Stimulated activated CD4-positive, alpha-beta T cell treated with anti-CD3 and anti-CD28 coated beads, TNF-alpha, amount 100 ng/mL, for 48 hours (primary cell): ENCODE measurements around the gene TBC1D3B.
"Not testable (repeated sequence)": the region's sequence is repeated elsewhere in the genome, so short reads cannot be mapped to it uniquely, and the experiment has no call there.

Source experiments
- DNase-seq, 3 donors: peaks; one replicate each; pipeline ENCODE4 v3.0.0-alpha.2; 2020; ENCODE audit warnings: low read depth in 3 of 3

Gene TBC1D3B

GRCh38 chr17:36181446-36182175, 5.2 kb upstream of the TBC1D3B start:
- not testable (repeated sequence) for DNase-seq

DNA sequence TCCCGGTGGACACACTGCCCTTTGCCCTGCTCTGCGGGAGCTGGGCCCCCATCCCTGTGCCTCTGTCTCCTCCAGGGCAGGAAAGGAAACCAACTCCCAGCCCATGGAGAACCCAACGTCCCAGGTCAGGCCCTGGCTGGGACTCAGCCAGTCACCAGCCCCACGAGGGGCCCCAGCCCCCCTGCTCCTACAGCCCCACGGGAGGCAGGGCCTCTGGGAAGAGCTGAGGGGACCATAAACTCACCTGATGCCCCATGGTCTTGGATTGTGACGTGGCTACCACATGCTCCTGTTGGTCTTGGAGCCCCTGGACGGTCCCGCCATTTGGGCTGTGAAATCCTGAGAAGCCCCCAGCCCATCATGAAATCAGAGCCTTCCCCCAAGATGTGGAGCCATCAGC, 7.6 kb downstream of the TBC1D3B start:
- not testable (repeated sequence) for DNase-seq

DNA sequence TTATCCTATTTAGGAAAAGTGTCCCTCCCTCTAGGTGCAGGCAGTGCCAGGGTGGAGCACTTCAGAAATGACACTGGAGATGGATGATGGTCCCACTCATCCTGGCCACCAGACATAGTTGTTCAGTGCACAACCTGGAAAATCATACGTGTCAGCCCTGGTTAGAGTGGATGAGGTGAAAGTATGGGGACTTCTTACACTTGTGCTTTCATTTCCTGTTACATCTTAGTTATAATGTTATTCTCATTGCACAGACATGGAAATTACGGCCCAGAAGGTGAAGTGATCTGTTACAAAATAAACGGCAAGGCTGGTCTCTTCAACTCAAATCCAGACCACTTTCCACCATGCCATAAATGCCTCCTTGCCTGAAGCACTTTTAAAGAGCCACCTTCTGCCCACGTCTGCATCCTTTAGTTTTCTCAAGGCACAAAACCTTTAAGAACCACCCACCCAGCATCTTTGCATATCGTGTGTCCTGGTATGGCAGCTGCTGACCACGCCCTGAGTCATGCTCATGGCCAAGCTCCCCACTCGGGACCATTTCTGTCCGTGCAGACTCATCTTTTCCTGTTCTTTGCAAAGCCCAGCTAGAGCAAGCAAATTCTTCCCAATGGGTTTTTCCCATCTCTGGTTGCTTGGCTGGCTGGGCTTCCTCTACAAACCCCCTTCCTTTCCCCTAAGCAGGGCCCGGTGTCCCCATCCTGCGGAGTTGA, 22.4 kb downstream of the TBC1D3B start:
- DNase-seq = no peak

DNA sequence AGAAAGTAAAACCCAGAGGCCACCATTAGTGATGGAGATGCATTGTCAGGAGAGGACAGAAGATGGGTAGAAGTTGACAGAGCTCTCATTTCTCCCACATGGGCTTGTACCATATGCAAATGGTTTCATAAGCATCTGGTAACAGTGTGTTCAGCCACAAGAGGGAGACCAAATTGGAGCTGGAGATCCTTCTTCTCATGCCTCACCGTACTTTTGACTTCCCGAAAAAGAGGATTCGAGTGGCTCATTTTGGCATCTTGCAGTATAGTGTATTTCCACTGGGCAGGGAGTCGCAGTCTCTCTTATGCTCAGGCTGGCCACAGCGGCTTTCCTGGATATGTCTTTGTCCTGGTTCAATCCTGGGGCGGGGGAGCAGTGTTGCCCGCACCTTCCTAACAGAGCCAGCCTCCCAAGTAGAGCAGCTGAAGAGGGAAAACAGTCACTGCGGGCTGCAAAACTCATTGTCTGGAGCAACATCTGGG, 23.8 kb downstream of the TBC1D3B start:
- DNase-seq = no peak

GRCh38 chr17:36151891-36152638, 24.4 kb downstream of the TBC1D3B start:
- DNase-seq = no peak

- no peak for DNase-seq
Observed at GRCh38 chr17:36149296-36149820, 27.1 kb downstream of the TBC1D3B start.

DNA sequence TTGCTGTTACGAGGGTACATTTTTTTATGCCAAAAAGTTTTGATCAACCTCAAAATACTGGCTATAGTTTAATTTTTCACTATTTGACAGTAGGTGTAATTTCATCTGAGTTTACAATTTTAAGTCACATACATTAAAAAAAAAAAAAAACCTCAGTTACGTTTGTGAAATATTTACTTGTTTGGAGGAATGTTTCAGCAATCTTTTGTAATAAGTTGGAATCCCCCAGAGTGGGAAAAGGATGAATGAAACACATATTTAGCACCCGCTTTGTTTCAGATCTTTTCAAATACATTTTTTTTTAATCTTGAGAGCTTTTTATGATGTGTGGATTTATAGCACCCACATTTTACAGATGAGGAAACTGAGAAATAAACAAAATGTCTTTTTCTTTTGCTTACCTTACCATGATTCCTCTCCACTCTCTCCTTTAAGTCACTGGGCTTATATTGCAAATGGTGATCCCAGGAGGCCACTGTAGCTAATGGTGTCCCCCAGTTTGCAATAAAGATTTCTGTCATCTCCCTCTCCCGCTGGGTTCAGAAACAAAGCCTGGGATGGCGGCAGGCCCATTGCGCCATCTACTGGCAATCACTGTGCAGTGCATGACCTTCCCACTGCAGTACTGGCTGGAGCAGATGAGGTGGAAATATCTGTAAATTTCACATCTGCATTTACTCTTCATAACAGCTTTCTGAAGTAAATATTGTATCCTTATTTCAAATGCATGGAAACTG, 27.7 kb downstream of the TBC1D3B start:
- DNase-seq = peak; percentile 34 to 69 (median 38)

DNA sequence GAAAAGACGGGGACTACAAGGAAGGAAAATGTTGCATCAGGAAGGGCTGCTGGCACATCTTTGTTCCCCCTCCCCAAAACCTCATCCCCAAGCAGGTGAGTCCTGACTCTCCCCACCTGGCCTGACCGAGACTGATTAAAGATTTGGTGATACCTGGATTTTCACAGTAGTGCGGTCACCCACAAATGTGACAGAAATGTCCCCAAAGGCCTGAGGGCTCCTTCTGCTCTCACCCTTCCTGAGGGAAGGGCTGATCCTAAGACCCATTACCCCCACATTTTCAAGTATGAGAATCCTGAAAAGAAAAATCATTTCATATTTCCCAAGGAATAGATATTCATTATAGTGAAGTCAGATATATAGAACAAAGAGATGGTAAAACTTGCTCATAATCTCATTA, 28.8 kb downstream of the TBC1D3B start:
- DNase-seq = no peak

- DNase-seq = no peak
Observed at GRCh38 chr17:36144981-36145729, 31.3 kb downstream of the TBC1D3B start.

DNA sequence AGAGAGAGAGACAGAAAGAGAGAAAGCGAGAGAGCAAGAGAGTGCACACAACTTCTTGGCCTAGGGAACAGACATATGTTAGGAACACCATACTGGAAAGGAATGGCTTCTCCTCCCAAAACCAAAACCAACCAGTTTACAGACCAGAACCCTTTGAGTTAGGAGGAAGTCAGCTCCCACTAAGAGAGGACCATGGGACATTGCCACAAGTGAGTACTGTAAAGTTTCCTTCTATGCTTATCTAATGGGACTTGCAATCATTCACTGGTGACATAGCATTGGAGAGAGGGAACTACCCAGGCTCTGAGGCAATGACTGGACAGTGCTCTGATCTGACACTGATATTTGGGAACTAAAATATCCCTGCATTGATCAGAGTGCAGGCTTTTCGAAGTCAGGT, 32.4 kb downstream of the TBC1D3B start:
- no peak for DNase-seq

GRCh38 chr17:36142806-36143205, 33.6 kb downstream of the TBC1D3B start:
- DNase-seq = no peak

- DNase-seq = no peak
Observed at GRCh38 chr17:36142235-36142634, 34.2 kb downstream of the TBC1D3B start.

DNA sequence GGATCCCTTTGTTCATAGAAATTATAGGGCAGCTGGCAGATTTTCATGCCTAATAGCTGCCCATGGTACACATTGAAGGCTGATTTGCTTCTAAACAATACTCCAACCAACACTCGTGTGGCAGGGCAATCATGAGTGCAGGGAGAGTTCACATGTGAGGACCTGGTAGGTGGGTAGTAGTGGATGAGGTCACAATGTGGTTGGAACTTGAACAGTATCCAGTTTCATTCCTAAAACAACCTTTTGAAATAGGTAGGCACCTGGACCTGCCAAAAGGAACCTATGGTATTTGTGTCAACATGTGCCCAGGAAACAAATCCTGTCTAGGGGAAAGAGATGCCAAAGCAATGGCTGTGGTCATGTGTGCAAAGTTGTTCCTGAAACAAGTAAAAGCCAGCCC, 40.0 kb downstream of the TBC1D3B start:
- no peak for DNase-seq

- DNase-seq = no peak
Observed at GRCh38 chr17:36136036-36136435, 40.4 kb downstream of the TBC1D3B start.

GRCh38 chr17:36135465-36135864, 41.0 kb downstream of the TBC1D3B start:
- DNase-seq = no peak

- no peak for DNase-seq
Observed at GRCh38 chr17:36133602-36134236, 42.7 kb downstream of the TBC1D3B start.

DNA sequence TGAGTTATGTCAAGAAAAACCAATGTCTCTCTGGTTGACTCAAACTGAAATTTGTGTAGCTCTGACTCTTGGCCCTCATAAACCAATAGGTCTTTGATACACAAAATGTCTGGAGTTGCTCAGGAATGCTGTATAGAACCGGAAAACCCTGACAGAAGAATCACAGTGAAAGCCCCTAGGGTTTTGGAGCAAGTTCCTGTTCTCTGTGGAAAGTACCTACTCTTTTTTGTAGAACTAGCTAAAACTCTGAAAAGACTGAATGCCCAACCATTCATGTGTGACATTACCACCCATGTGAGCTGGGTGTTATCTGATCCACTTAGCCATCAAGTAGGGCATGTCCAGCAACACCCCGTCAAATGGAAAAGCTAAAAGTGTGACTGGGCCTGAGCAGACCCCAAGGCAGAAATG, 44.0 kb downstream of the TBC1D3B start:
- DNase-seq = no peak

GRCh38 chr17:36131931-36132330, 44.5 kb downstream of the TBC1D3B start:
- DNase-seq = no peak

DNA sequence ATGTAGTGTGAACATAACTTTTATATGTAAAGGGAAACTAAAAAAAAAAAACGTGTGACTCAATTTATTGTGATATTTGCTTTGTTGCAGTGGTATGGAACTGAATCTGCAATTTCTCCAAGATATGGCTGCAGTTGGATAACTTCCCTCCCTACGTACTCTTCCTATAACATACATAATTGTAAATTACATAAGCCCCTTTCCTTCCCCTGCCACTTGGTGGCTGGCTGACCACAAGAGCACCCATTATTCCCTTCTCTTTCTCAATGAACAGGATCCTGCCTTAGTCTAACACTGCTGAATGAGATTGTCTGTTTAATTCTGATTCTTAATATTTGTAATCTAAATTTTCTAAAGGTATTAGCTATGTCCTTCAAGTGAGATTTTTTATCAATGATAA, 45.0 kb downstream of the TBC1D3B start:
- no peak for DNase-seq

- DNase-seq = no peak
Observed at GRCh38 chr17:36130346-36130745, 46.1 kb downstream of the TBC1D3B start.
